HepG2 (cell line): Measurements from ENCODE around the gene PLCB2. TPM values are rescaled to one million over a fixed set of nuclear protein-coding genes. Genes with fewer than 3 reads are reported as not detected.

Experiments used
- AGO2 ChIP-seq: fragments of 200-400 bp; formaldehyde crosslinking; optimal IDR thresholded peaks from 2 replicates; pipeline ENCODE3; 2017; ENCODE audit warnings: mild to moderate bottlenecking, low read depth, low read length, moderate library complexity
- CC2D1A ChIP-seq: sonication (generic); formaldehyde crosslinking; IDR thresholded peaks from 2 replicates; pipeline ENCODE4 v1.8.1; 2023; ENCODE audit warnings: mild to moderate bottlenecking, missing genetic modification reagents
- DMAP1 ChIP-seq: IDR thresholded peaks from 2 replicates; pipeline ENCODE4 v1.6.1; 2016
- EHMT2 ChIP-seq: fragments of 200-600 bp; sonication (generic); IDR thresholded peaks from 2 replicates; pipeline ENCODE4 v1.7.0; 2017; ENCODE audit warnings: antibody characterized with exemption, low read depth, low read length, borderline replicate concordance
- EP300 ChIP-seq, 3 experiments: sonication (generic) in 1 of 3; formaldehyde crosslinking in 1 of 3; IDR thresholded peaks; 2 replicates each; pipeline versions ENCODE4 v1.5.1 to v1.6.1; 2011 to 2020; ENCODE audit warnings: low read depth in 2 of 3, low read length in 2 of 3, borderline replicate concordance in 1 of 3, improper control_type of control experiment in 1 of 3, mild to moderate bottlenecking in 1 of 3, missing genetic modification reagents in 1 of 3, moderate library complexity in 1 of 3
- GZF1 ChIP-seq: sonication (generic); formaldehyde crosslinking; IDR thresholded peaks from 2 replicates; pipeline ENCODE4 v1.5.1; 2020; ENCODE audit warnings: mild to moderate bottlenecking, missing genetic modification reagents
- HNF4A ChIP-seq: sonication (generic); formaldehyde crosslinking; IDR thresholded peaks from 2 replicates; pipeline ENCODE4 v1.4.0; 2020; ENCODE audit warnings: missing genetic modification reagents
- NAIF1 ChIP-seq: sonication (generic); formaldehyde crosslinking; IDR thresholded peaks from 2 replicates; pipeline ENCODE4 v1.5.0; 2020; ENCODE audit warnings: mild to moderate bottlenecking, missing genetic modification reagents, borderline replicate concordance
- PHF20 ChIP-seq: sonication (generic); formaldehyde crosslinking; IDR thresholded peaks from 2 replicates; pipeline ENCODE4 v1.5.0; 2020; ENCODE audit warnings: mild to moderate bottlenecking, missing genetic modification reagents
- RFXAP ChIP-seq: sonication (generic); formaldehyde crosslinking; IDR thresholded peaks from 2 replicates; pipeline ENCODE4 v1.4.0; 2020; ENCODE audit warnings: missing genetic modification reagents, borderline replicate concordance
- SMC3 ChIP-seq: IDR thresholded peaks from 2 replicates; pipeline ENCODE4 v1.6.1; 2011; ENCODE audit warnings: low read length, improper control_type of control experiment
- TFAP4 ChIP-seq: sonication (generic); IDR thresholded peaks from 2 replicates; pipeline ENCODE4 v1.6.1; 2016; ENCODE audit warnings: low read depth, borderline replicate concordance
- THAP11 ChIP-seq: IDR thresholded peaks from 2 replicates; pipeline ENCODE4 v1.6.1; 2016; ENCODE audit warnings: missing biosample characterization, missing genetic modification reagents
- XRCC5 ChIP-seq: fragments of 200-400 bp; formaldehyde crosslinking; optimal IDR thresholded peaks from 2 replicates; pipeline ENCODE3; 2017; ENCODE audit warnings: mild to moderate bottlenecking, low read length
- ZNF414 ChIP-seq: sonication (generic); formaldehyde crosslinking; IDR thresholded peaks from 2 replicates; pipeline ENCODE4 v1.5.0; 2020; ENCODE audit warnings: missing genetic modification reagents
- ZNF562 ChIP-seq: sonication (generic); formaldehyde crosslinking; IDR thresholded peaks from 2 replicates; pipeline ENCODE4 v1.8.0; 2022; ENCODE audit warnings: missing genetic modification reagents, borderline replicate concordance
- ZNF784 ChIP-seq: sonication (generic); formaldehyde crosslinking; IDR thresholded peaks from 2 replicates; pipeline ENCODE4 v1.5.1; 2020; ENCODE audit warnings: missing genetic modification reagents, mild to moderate bottlenecking, borderline replicate concordance
- ZNF816 ChIP-seq: sonication (generic); formaldehyde crosslinking; IDR thresholded peaks from 2 replicates; pipeline ENCODE4 v1.8.0; 2022; ENCODE audit warnings: missing genetic modification reagents, mild to moderate bottlenecking, borderline replicate concordance
- ZNF839 ChIP-seq: sonication (generic); formaldehyde crosslinking; IDR thresholded peaks from 2 replicates; pipeline ENCODE4 v1.4.0; 2020; ENCODE audit warnings: missing genetic modification reagents, mild to moderate bottlenecking, borderline replicate concordance
- polyA plus RNA-seq, 8 experiments: library from polyadenylated mRNA; depleted of rRNA in 3 of 8; stranded (reverse) in 7 of 8; unstranded in 1 of 8; fragments of >200 nt; fragmentation: Illumina TruSeq in 4 of 8; extraction: Trizol in 4 of 8; gene quantifications; 2 replicates each; pipeline versions ENCODE4 v1.2.1 to v1.2.3, GENCODE V29; 2011 to 2016; ENCODE audit warnings: low read depth in 4 of 8, missing spikeins in 1 of 8, mixed read lengths in 1 of 8; ENCODE audit not compliant: insufficient read depth in 1 of 8
- total RNA-seq, 5 experiments: library from RNA; depleted of rRNA; stranded (reverse); fragments of >200 nt; fragmentation: Illumina TruSeq; extraction: Trizol; gene quantifications; 2 replicates each; pipeline ENCODE4 v1.2.3, GENCODE V29; 2016; ENCODE audit warnings: low read depth in 1 of 5
- TF ChIP-seq, protein P1 (sequence below), 2 experiments: sonication (generic) in 1 of 2; formaldehyde crosslinking in 1 of 2; IDR thresholded peaks; 2 replicates each; pipeline versions ENCODE4 v1.4.0 to v1.6.1; 2018 to 2020; ENCODE audit warnings: missing genetic modification reagents in 2 of 2, borderline replicate concordance in 1 of 2, low read depth in 1 of 2, mild to moderate bottlenecking in 1 of 2, missing biosample characterization in 1 of 2
- TF ChIP-seq, protein P2 (sequence below): sonication (generic); formaldehyde crosslinking; IDR thresholded peaks from 2 replicates; pipeline ENCODE4 v1.4.0; 2020; ENCODE audit warnings: missing genetic modification reagents, low read depth, mild to moderate bottlenecking, borderline replicate concordance
- TF ChIP-seq, protein P3 (sequence below): IDR thresholded peaks from 2 replicates; pipeline ENCODE4 v1.6.1; 2018; ENCODE audit warnings: missing genetic modification reagents, mild to moderate bottlenecking, missing compliant biosample characterization

Gene PLCB2
- total and polyA plus RNA-seq, 2 of the 13 experiments (the other 11 are each of a cell fraction or from before 2014, with no cell fraction given) = 0.11 TPM; not detected in 1

GRCh38 chr15:40274350-40275274 is 33.1 kb downstream of the PLCB2 start (continued):
- TF ChIP-seq, protein P1, sequence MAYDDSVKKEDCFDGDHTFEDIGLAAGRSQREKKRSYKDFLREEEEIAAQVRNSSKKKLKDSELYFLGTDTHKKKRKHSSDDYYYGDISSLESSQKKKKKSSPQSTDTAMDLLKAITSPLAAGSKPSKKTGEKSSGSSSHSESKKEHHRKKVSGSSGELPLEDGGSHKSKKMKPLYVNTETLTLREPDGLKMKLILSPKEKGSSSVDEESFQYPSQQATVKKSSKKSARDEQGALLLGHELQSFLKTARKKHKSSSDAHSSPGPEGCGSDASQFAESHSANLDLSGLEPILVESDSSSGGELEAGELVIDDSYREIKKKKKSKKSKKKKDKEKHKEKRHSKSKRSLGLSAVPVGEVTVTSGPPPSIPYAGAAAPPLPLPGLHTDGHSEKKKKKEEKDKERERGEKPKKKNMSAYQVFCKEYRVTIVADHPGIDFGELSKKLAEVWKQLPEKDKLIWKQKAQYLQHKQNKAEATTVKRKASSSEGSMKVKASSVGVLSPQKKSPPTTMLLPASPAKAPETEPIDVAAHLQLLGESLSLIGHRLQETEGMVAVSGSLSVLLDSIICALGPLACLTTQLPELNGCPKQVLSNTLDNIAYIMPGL (CRISPR knock-in tag; IDR thresholded peaks at IDR 0.05; ENCODE audit: borderline replicate concordance in 1 of 2, low read depth in 1 of 2) = peak; percentile 92 to 95
- TF ChIP-seq NAIF1 (CRISPR knock-in tag) (no peak), PHF20 (CRISPR knock-in tag) (no peak), AGO2 (no peak), HNF4A (CRISPR knock-in tag) (no peak), XRCC5 (peak; percentile 98), DMAP1 (no peak), SMC3 (peak; percentile 97), TFAP4 (no peak), EHMT2 (no peak), ZNF816 (no peak), ZNF414 (CRISPR knock-in tag) (no peak), RFXAP (no peak), THAP11 (CRISPR knock-in tag) (peak; percentile 50), CC2D1A (CRISPR knock-in tag) (0 out of 2 replicates have a peak, but pooled peaks have one; percentile 40), GZF1 (CRISPR knock-in tag) (no peak), ZNF784 (no peak), ZNF562 (CRISPR knock-in tag) (no peak), EP300 (IDR thresholded peaks at IDR 0.05; ENCODE audit: low read depth in 2 of 2, low read length in 2 of 2) (no peak), EP300 (CRISPR knock-in tag; IDR thresholded peaks at IDR 0.05; ENCODE audit: borderline replicate concordance) (0 out of 2 replicates have a peak, but pooled peaks have one; percentile 21), ZNF839 (CRISPR knock-in tag) (no peak)
- TF ChIP-seq, protein P2, sequence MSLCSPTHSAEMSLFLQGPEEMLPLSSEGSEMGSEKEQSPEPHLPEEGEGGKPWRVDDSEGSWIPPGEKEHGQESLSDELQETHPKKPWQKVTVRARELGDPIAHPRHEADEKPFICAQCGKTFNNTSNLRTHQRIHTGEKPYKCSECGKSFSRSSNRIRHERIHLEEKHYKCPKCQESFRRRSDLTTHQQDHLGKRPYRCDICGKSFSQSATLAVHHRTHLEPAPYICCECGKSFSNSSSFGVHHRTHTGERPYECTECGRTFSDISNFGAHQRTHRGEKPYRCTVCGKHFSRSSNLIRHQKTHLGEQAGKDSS = no peak
- TF ChIP-seq, protein P3, sequence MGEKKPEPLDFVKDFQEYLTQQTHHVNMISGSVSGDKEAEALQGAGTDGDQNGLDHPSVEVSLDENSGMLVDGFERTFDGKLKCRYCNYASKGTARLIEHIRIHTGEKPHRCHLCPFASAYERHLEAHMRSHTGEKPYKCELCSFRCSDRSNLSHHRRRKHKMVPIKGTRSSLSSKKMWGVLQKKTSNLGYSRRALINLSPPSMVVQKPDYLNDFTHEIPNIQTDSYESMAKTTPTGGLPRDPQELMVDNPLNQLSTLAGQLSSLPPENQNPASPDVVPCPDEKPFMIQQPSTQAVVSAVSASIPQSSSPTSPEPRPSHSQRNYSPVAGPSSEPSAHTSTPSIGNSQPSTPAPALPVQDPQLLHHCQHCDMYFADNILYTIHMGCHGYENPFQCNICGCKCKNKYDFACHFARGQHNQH (CRISPR knock-in tag) = peak; percentile 58; the same call in 1 of the 2 replicates
